G401.6 (cell line): Measurements from ENCODE around the gene MED26.
"Not testable (repeated sequence)": the region's sequence is repeated elsewhere in the genome, so short reads cannot be mapped to it uniquely, and the experiment has no call there.

ENCODE experiments used
- FAIRE-seq: peaks from 2 replicates; lab custom pipeline; 2012; peaks lifted over from hg19 to GRCh38; lab: Jason Lieb, UNC

The MED26 gene

GRCh38 chr19:16573296-16573695 is 54.7 kb downstream of the MED26 start:
- FAIRE-seq = no peak

- FAIRE-seq = peak; percentile 67
Measured at GRCh38 chr19:16572332-16573211, 55.4 kb downstream of the MED26 start, which contains the start of gene SLC35E1. Gene SLC35E1, minus strand, starts transcription at chr19:16572415. Its CDS starts 51 bp downstream, at chr19:16572364.

- no peak for FAIRE-seq
Measured at GRCh38 chr19:16571822-16572331, 56.1 kb downstream of the MED26 start.

GRCh38 chr19:16571283-16571682 is 56.7 kb downstream of the MED26 start:
- FAIRE-seq = no peak

- no peak for FAIRE-seq
Measured at GRCh38 chr19:16569609-16570320, 58.2 kb downstream of the MED26 start.

- no peak for FAIRE-seq
Measured at GRCh38 chr19:16566702-16567101, 61.3 kb downstream of the MED26 start.

GRCh38 chr19:16566161-16566560 is 61.8 kb downstream of the MED26 start:
- FAIRE-seq = no peak

- no peak for FAIRE-seq
Measured at GRCh38 chr19:16564842-16565241, 63.2 kb downstream of the MED26 start.

- FAIRE-seq = no peak
Measured at GRCh38 chr19:16562608-16563025, 65.4 kb downstream of the MED26 start.

- no peak for FAIRE-seq
Measured at GRCh38 chr19:16561382-16561781, 66.6 kb downstream of the MED26 start.

GRCh38 chr19:16559780-16560276 is 68.2 kb downstream of the MED26 start:
- FAIRE-seq = no peak

- no peak for FAIRE-seq
Measured at GRCh38 chr19:16554776-16555175, 73.2 kb downstream of the MED26 start.

GRCh38 chr19:16551902-16552301 is 76.1 kb downstream of the MED26 start:
- not testable (repeated sequence) for FAIRE-seq

- no peak for FAIRE-seq
Measured at GRCh38 chr19:16548956-16549355, 79.0 kb downstream of the MED26 start.

GRCh38 chr19:16544473-16545231 is 83.4 kb downstream of the MED26 start:
- no peak for FAIRE-seq

- not testable (repeated sequence) for FAIRE-seq
Measured at GRCh38 chr19:16543734-16544133, 84.3 kb downstream of the MED26 start.

GRCh38 chr19:16542910-16543472 is 85.0 kb downstream of the MED26 start:
- no peak for FAIRE-seq

GRCh38 chr19:16542045-16542909 is 85.7 kb downstream of the MED26 start, which contains the start of gene CHERP:
Gene CHERP, minus strand, starts transcription at chr19:16542437. Its CDS starts 59 bp downstream, at chr19:16542378.
- FAIRE-seq = peak; percentile 77

GRCh38 chr19:16541526-16542044 is 86.4 kb downstream of the MED26 start:
- no peak for FAIRE-seq

- FAIRE-seq = no peak
Measured at GRCh38 chr19:16540948-16541347, 87.1 kb downstream of the MED26 start.
